GM10847 (cell line): ENCODE results near the gene CEL.

ENCODE experiments used
- POLR2A ChIP-seq: IDR thresholded peaks from 2 replicates; pipeline ENCODE4 v1.6.1; 2011; ENCODE audit not compliant: insufficient read length; ENCODE audit errors: extremely low read depth

Gene CEL

GRCh38 chr9:133107245-133107722, 45.5 kb downstream of the CEL start:
- TF ChIP-seq POLR2A: no peak

- no peak for TF ChIP-seq POLR2A
These were observed 46.4 kb downstream of the CEL start for GRCh38 chr9:133107961-133108793.

- TF ChIP-seq POLR2A: no peak
These were observed 47.2 kb downstream of the CEL start for GRCh38 chr9:133108794-133109641.

GRCh38 chr9:133109931-133110650, 48.3 kb downstream of the CEL start:
- no peak for TF ChIP-seq POLR2A

- TF ChIP-seq POLR2A: no peak
These were observed 50.3 kb downstream of the CEL start for GRCh38 chr9:133111808-133112662.

GRCh38 chr9:133112663-133113026, 50.9 kb downstream of the CEL start:
- TF ChIP-seq POLR2A: no peak

GRCh38 chr9:133113163-133113948, 51.6 kb downstream of the CEL start:
- no peak for TF ChIP-seq POLR2A

- TF ChIP-seq POLR2A: no peak
These were observed 52.4 kb downstream of the CEL start for GRCh38 chr9:133113949-133114885.

- TF ChIP-seq POLR2A: no peak
These were observed 53.3 kb downstream of the CEL start for GRCh38 chr9:133114886-133115603.

GRCh38 chr9:133115604-133116345, 54.0 kb downstream of the CEL start:
- peak; percentile 66 for TF ChIP-seq POLR2A
